Measurements from ENCODE around the gene ADAMTS14. TPM values are rescaled to one million over a fixed set of nuclear protein-coding genes. Genes with fewer than 3 reads are reported as not detected.

Gene ADAMTS14
- total RNA-seq, 1 experiment from 2014 or later, result 0.91 TPM

DNA sequence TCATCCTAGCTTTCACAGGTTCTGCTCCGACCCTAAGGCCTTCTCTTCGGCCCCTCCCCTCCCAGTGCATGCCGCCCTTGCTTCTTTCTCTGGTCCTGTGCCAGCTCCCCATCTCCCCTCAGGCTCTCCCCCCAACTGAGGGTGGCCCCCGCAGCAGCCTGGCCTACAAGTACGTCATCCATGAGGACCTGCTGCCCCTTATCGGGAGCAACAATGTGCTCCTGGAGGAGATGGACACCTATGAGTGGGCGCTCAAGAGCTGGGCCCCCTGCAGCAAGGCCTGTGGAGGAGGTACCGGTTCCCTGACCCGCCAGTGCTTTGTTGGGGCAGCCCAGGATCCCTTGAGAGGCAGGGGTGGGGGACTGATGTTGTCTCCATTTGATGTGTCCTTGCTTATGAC, 79.0 kb downstream of the ADAMTS14 start:
- BruUV-seq (replicated peaks), result no TSS peak
- Histone ChIP-seq H3K9ac (ENCODE audit: low read length) (no peak overlapping the region), H4K20me1 (ENCODE audit: low read length) (no peaks in the 10 kb centered on the region), H3K9me3 (ENCODE audit: low read length) (no peaks in the 10 kb centered on the region), H3K27me3 (ENCODE audit: low read length) (no peaks in the 10 kb centered on the region), H2AFZ (ENCODE audit: low read length) (no peak overlapping the region), H3K4me3 (ENCODE audit: low read length) (no peak overlapping the region), H3K4me2 (ENCODE audit: low read length) (no peak overlapping the region), H3F3A (ENCODE audit: low read length, unreplicated experiment) (no peaks in the 10 kb centered on the region), H3K79me2 (ENCODE audit: low read length) (no peaks in the 10 kb centered on the region), H3K9me2 (replicated peaks; ENCODE audit: low read length) (no peaks in the 10 kb centered on the region), H3K36me3 (ENCODE audit: low read depth, low read length) (no peaks in the 10 kb centered on the region), H3K27ac (ENCODE audit: low read length) (no peak overlapping the region), H3K4me1 (ENCODE audit: insufficient read depth, low read length) (peaks cover under 1% of the 10 kb centered on the region; the same call in 1 of the 2 replicates)
- CTCF ChIA-PET, result no interaction called here
- POLR2A ChIA-PET (ENCODE audit: unreplicated experiment), result no interaction called here
- TF ChIP-seq EZH2phosphoT487 (IDR thresholded peaks at IDR 0.05; ENCODE audit: borderline replicate concordance, low read length), result no peak
- TF ChIP-seq EZH2 (IDR thresholded peaks at IDR 0.05; ENCODE audit: low read length, unreplicated experiment), result no peak
- TF ChIP-seq CTCF (conservative IDR thresholded peaks at IDR 0.05; ENCODE audit: low read depth, low read length), result no peak
- intact Hi-C loops (cut with micrococcal nuclease), result no loop called here
- ATAC-seq (no peak), DNase-seq (no peak)

GRCh38 chr10:70751991-70752390, 79.7 kb downstream of the ADAMTS14 start:
- Histone ChIP-seq H3K9ac (ENCODE audit: low read length) (no peak overlapping the region), H3K27me3 (ENCODE audit: low read length) (no peaks in the 10 kb centered on the region), H3K36me3 (ENCODE audit: low read depth, low read length) (no peaks in the 10 kb centered on the region), H2AFZ (ENCODE audit: low read length) (no peak overlapping the region), H3K9me2 (replicated peaks; ENCODE audit: low read length) (no peaks in the 10 kb centered on the region), H3K27ac (ENCODE audit: low read length) (no peak overlapping the region), H3K4me2 (ENCODE audit: low read length) (no peak overlapping the region), H3K79me2 (ENCODE audit: low read length) (no peaks in the 10 kb centered on the region), H3K4me3 (ENCODE audit: low read length) (no peak overlapping the region), H4K20me1 (ENCODE audit: low read length) (no peaks in the 10 kb centered on the region), H3K4me1 (ENCODE audit: insufficient read depth, low read length) (peaks cover 7% of the 10 kb centered on the region), H3F3A (ENCODE audit: low read length, unreplicated experiment) (no peaks in the 10 kb centered on the region), H3K9me3 (ENCODE audit: low read length) (no peaks in the 10 kb centered on the region)
- POLR2A ChIA-PET (ENCODE audit: unreplicated experiment), result no interaction called here
- BruUV-seq (replicated peaks), result no TSS peak
- CTCF ChIA-PET, result no interaction called here
- ATAC-seq (no peak), DNase-seq (no peak)
- TF ChIP-seq EZH2phosphoT487 (IDR thresholded peaks at IDR 0.05; ENCODE audit: borderline replicate concordance, low read length) (no peak), EZH2 (IDR thresholded peaks at IDR 0.05; ENCODE audit: low read length, unreplicated experiment) (no peak), CTCF (conservative IDR thresholded peaks at IDR 0.05; ENCODE audit: low read depth, low read length) (no peak)
- intact Hi-C loops (cut with micrococcal nuclease), result no loop called here

DNA sequence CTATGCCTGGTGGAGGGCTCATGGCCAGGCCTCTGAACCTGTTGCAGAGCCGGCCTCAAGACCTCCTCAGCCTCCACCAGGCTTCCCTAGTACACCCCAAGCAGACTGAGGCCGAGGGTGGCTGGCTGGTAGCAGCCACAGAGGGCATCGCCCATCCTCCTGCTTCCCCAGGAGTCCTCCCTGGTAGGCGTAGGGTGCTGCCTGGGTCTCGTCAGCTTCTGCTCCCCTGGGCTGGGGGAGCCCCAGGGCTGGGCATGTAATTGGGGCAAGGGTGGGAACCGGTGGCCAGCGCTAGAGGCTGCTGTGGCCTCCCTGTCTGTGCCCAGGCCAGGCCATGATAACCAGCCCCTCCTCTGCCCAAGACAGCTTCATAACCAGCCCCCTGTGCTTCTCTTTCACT, 80.3 kb downstream of the ADAMTS14 start:
- Histone ChIP-seq H3K4me3 (ENCODE audit: low read length) (no peak overlapping the region), H3F3A (ENCODE audit: low read length, unreplicated experiment) (no peaks in the 10 kb centered on the region), H3K4me1 (ENCODE audit: insufficient read depth, low read length) (peaks cover 8% of the 10 kb centered on the region), H3K9me2 (replicated peaks; ENCODE audit: low read length) (no peaks in the 10 kb centered on the region), H3K36me3 (ENCODE audit: low read depth, low read length) (no peaks in the 10 kb centered on the region), H3K27me3 (ENCODE audit: low read length) (no peaks in the 10 kb centered on the region), H3K4me2 (ENCODE audit: low read length) (no peak overlapping the region), H2AFZ (ENCODE audit: low read length) (no peak overlapping the region), H3K27ac (ENCODE audit: low read length) (no peak overlapping the region), H3K79me2 (ENCODE audit: low read length) (no peaks in the 10 kb centered on the region), H4K20me1 (ENCODE audit: low read length) (no peaks in the 10 kb centered on the region), H3K9me3 (ENCODE audit: low read length) (no peaks in the 10 kb centered on the region), H3K9ac (ENCODE audit: low read length) (no peak overlapping the region)
- ATAC-seq (no peak), DNase-seq (no peak)
- intact Hi-C loops (cut with micrococcal nuclease), result no loop called here
- no TSS peak for BruUV-seq (replicated peaks)
- CTCF ChIA-PET, result no interaction called here
- TF ChIP-seq EZH2phosphoT487 (IDR thresholded peaks at IDR 0.05; ENCODE audit: borderline replicate concordance, low read length) (no peak), CTCF (conservative IDR thresholded peaks at IDR 0.05; ENCODE audit: low read depth, low read length) (no peak), EZH2 (IDR thresholded peaks at IDR 0.05; ENCODE audit: low read length, unreplicated experiment) (no peak)
- POLR2A ChIA-PET (ENCODE audit: unreplicated experiment), result no interaction called here

Measured in PC-3 (cell line).